ENCODE measurements around the gene DNASE1L1. TPM values are rescaled to one million over a fixed set of nuclear protein-coding genes. Genes with fewer than 3 reads are reported as not detected.

Gene DNASE1L1
- total RNA-seq, 4 donors from 2014 or later = 14.6 to 30.7 (median 21.2) TPM

- Histone ChIP-seq H3K27ac (no peak overlapping the region), H3K27me3 (no peaks in the 10 kb centered on the region), H3K4me3 (no peak overlapping the region), H3K36me3 (peaks cover 6% of the 10 kb centered on the region), H3K4me1 (no peaks in the 10 kb centered on the region), H3K9me3 (no peaks in the 10 kb centered on the region)
- DNase-seq (ENCODE audit: low spot score in 2 of 2) = no peak
- no peak for TF ChIP-seq POLR2A (IDR thresholded peaks at IDR 0.05)
- TF ChIP-seq CTCF (IDR thresholded peaks at IDR 0.05) = no peak
- TF ChIP-seq POLR2AphosphoS5 (IDR thresholded peaks at IDR 0.05) = no peak
- TF ChIP-seq EP300 (IDR thresholded peaks at IDR 0.05) = no peak
- no CpG with 5 or more reads among the region's 19 CpGs for WGBS
These were observed 10.8 kb upstream of the DNASE1L1 start for GRCh38 chrX:154419688-154420401.

- H3K4me3 ChIP-seq = no peak overlapping the region
- no peaks in the 10 kb centered on the region for H3K4me1 ChIP-seq
- peaks cover 6% of the 10 kb centered on the region for H3K36me3 ChIP-seq
- DNase-seq (ENCODE audit: low spot score in 2 of 2) = no peak
- H3K9me3 ChIP-seq = no peaks in the 10 kb centered on the region
- no peak overlapping the region for H3K27ac ChIP-seq
- 79% methylated on average over 7 of the region's 8 CpGs for WGBS
- no peak for TF ChIP-seq CTCF (IDR thresholded peaks at IDR 0.05)
- no peak for TF ChIP-seq POLR2A (IDR thresholded peaks at IDR 0.05)
- no peak for TF ChIP-seq POLR2AphosphoS5 (IDR thresholded peaks at IDR 0.05)
- TF ChIP-seq EP300 (IDR thresholded peaks at IDR 0.05) = no peak
- H3K27me3 ChIP-seq = no peaks in the 10 kb centered on the region
These were observed 10.1 kb upstream of the DNASE1L1 start for GRCh38 chrX:154419189-154419588.

- Histone ChIP-seq H3K36me3 (peaks cover 6% of the 10 kb centered on the region), H3K4me1 (peaks cover 9% of the 10 kb centered on the region), H3K27me3 (no peaks in the 10 kb centered on the region), H3K4me3 (no peak overlapping the region), H3K27ac (no peak overlapping the region), H3K9me3 (no peaks in the 10 kb centered on the region)
- DNase-seq (ENCODE audit: low spot score in 2 of 2) = no peak
- WGBS = 63% methylated on average over 7 of the region's 7 CpGs
- TF ChIP-seq CTCF (IDR thresholded peaks at IDR 0.05) (no peak), POLR2A (IDR thresholded peaks at IDR 0.05) (no peak), POLR2AphosphoS5 (IDR thresholded peaks at IDR 0.05) (no peak), EP300 (IDR thresholded peaks at IDR 0.05) (no peak)
These were observed 8.1 kb upstream of the DNASE1L1 start for GRCh38 chrX:154417157-154417556.

GRCh38 chrX:154413142-154413541 lies 4.1 kb upstream of the DNASE1L1 start:
- WGBS = 73% methylated on average over 2 of the region's 8 CpGs
- Histone ChIP-seq H3K4me3 (no peak overlapping the region), H3K9me3 (no peaks in the 10 kb centered on the region), H3K27ac (no peak overlapping the region), H3K4me1 (peaks cover 12% of the 10 kb centered on the region), H3K27me3 (no peaks in the 10 kb centered on the region), H3K36me3 (no peaks in the 10 kb centered on the region)
- TF ChIP-seq CTCF (IDR thresholded peaks at IDR 0.05) (no peak), EP300 (IDR thresholded peaks at IDR 0.05) (no peak), POLR2AphosphoS5 (IDR thresholded peaks at IDR 0.05) (no peak), POLR2A (IDR thresholded peaks at IDR 0.05) (no peak)
- DNase-seq (ENCODE audit: low spot score in 2 of 2) = no peak

- peak in 1 of 2 donors; percentile 72 for DNase-seq (ENCODE audit: low spot score in 2 of 2)
- no peaks in the 10 kb centered on the region for H3K27me3 ChIP-seq
- no peak for TF ChIP-seq EP300 (IDR thresholded peaks at IDR 0.05)
- no peak for TF ChIP-seq CTCF (IDR thresholded peaks at IDR 0.05)
- no peak for TF ChIP-seq POLR2A (IDR thresholded peaks at IDR 0.05)
- no peak for TF ChIP-seq POLR2AphosphoS5 (IDR thresholded peaks at IDR 0.05)
- H3K9me3 ChIP-seq = no peaks in the 10 kb centered on the region
- peaks cover 12% of the 10 kb centered on the region for H3K4me1 ChIP-seq
- 17% methylated on average over 1 of the region's 4 CpGs for WGBS
- peak overlapping the region; percentile 81 for H3K4me3 ChIP-seq
- peak overlapping the region; percentile 94 for H3K27ac ChIP-seq
- H3K36me3 ChIP-seq = no peaks in the 10 kb centered on the region
These were observed 3.4 kb upstream of the DNASE1L1 start for GRCh38 chrX:154412468-154412867.

Data from suprapubic skin (tissue), 4 donors.